T-cell (primary cell): ENCODE data around the gene TPM3. TPM values are rescaled to one million over a fixed set of nuclear protein-coding genes. Genes with fewer than 3 reads are reported as not detected.
A peak's percentile ranks its signal among the peaks of the same experiment; 100 is the strongest.

Experiments
- ATAC-seq, 4 experiments: fragments of 200-7000 bp in 3 of 4; fragments of 150-1000 bp in 1 of 4; cut with Tn5 transposase; replicated peaks in 1 of 4; 1 replicate in 3 of 4; 2 replicates in 1 of 4; pipeline ENCODE4 v1.10.0; 2021; ENCODE audit warnings: moderate library complexity in 3 of 4, mild to moderate bottlenecking in 2 of 4, moderate number of reproducible peaks in 1 of 4
- CTCF ChIA-PET, 2 donors: fragments of 300-600 bp; sonication (Branson Sonifier 250); formaldehyde crosslinking; loops; one replicate each; lab custom pipeline; 2022; ENCODE audit warnings: antibody characterized with exemption in 2 of 2; lab: Charles Lee
- POLR2A ChIA-PET, 2 donors: fragments of 300-600 bp; sonication (Branson Sonifier 250); formaldehyde crosslinking; loops; one replicate each; lab custom pipeline; 2022; ENCODE audit warnings: antibody characterized with exemption in 2 of 2; lab: Charles Lee
- DNase-seq, 35 experiments: peaks; one replicate each; pipeline versions ENCODE4 v3.0.0 to v3.0.0-alpha.2; 2013 to 2023
- H3K27ac ChIP-seq: one replicate; pipeline ENCODE4 v1.5.1; 2013; ENCODE audit warnings: low read length
- H3K27me3 ChIP-seq, 2 experiments: replicated peaks in 1 of 2; 1 replicate in 1 of 2; 2 replicates in 1 of 2; pipeline versions ENCODE4 v1.6.1 to v1.7.0; 2013; ENCODE audit warnings: low read length in 1 of 2, mixed read lengths in 1 of 2; ENCODE audit not compliant: control insufficient read depth in 2 of 2, insufficient read depth in 2 of 2; ENCODE audit errors: extremely low read depth in 1 of 2
- H3K36me3 ChIP-seq, 2 donors: 1 replicate in 1 of 2; 2 replicates in 1 of 2; pipeline versions ENCODE4 v1.6.1 to v1.7.0; 2013; ENCODE audit warnings: low read length in 1 of 2; ENCODE audit not compliant: control insufficient read depth in 2 of 2, insufficient read depth in 1 of 2; ENCODE audit errors: extremely low read depth in 1 of 2
- H3K4me1 ChIP-seq, 2 experiments: 1 replicate in 1 of 2; 2 replicates in 1 of 2; pipeline versions ENCODE4 v1.6.1 to v1.7.0; 2013; ENCODE audit warnings: low read length in 2 of 2, mixed read lengths in 1 of 2; ENCODE audit not compliant: insufficient read depth in 2 of 2, control insufficient read depth in 1 of 2; ENCODE audit errors: extremely low read depth in 1 of 2
- H3K4me3 ChIP-seq, 2 donors: 1 replicate in 1 of 2; 2 replicates in 1 of 2; pipeline versions ENCODE4 v1.5.1 to v1.7.0; 2013; ENCODE audit warnings: mild to moderate bottlenecking in 2 of 2, low read length in 1 of 2, moderate library complexity in 1 of 2; ENCODE audit not compliant: control insufficient read depth in 1 of 2; ENCODE audit errors: extremely low read depth in 1 of 2
- H3K9me3 ChIP-seq: 2 replicates; pipeline ENCODE4 v1.7.0; 2013
- H3K27ac Mint-ChIP-seq, 2 donors: one replicate each; pipeline ENCODE4 v1.8.0; 2020 to 2021; ENCODE audit warnings: mild to moderate bottlenecking in 2 of 2, mixed read lengths in 2 of 2
- H3K27me3 Mint-ChIP-seq, 2 donors: one replicate each; pipeline ENCODE4 v1.8.0; 2021 to 2022; ENCODE audit warnings: mixed read lengths in 2 of 2
- H3K36me3 Mint-ChIP-seq: one replicate; pipeline ENCODE4 v1.8.0; 2021; ENCODE audit warnings: mixed read lengths
- H3K4me1 Mint-ChIP-seq, 3 donors: one replicate each; pipeline ENCODE4 v1.8.0; 2020 to 2022; ENCODE audit warnings: mixed read lengths in 3 of 3, mild to moderate bottlenecking in 1 of 3
- H3K4me3 Mint-ChIP-seq, 3 donors: one replicate each; pipeline ENCODE4 v1.8.0; 2020 to 2022; ENCODE audit warnings: mild to moderate bottlenecking in 3 of 3, mixed read lengths in 3 of 3, moderate library complexity in 3 of 3
- H3K9me3 Mint-ChIP-seq, 3 donors: one replicate each; pipeline ENCODE4 v1.8.0; 2020 to 2022; ENCODE audit warnings: mixed read lengths in 3 of 3
- WGBS: methylation state at CpG from one replicate; pipeline ENCODE4 v1.1.5; 2013; ENCODE audit warnings: missing lambda C conversion rate; ENCODE audit not compliant: insufficient coverage; 5-methylcytosine and 5-hydroxymethylcytosine counted together
- total RNA-seq, 35 experiments: library from RNA in 6 of 35; stranded (reverse) in 6 of 35; fragments of 120-200 nt in 1 of 35; gene quantifications; one replicate each; pipeline versions ENCODE4 v1.2.1 to v1.2.4 and lab custom pipeline; 2013 to 2026

The TPM3 gene
- total RNA-seq, 5 donors from 2014 or later (not counting 1 experiment from before 2014, with no cell fraction given), result 340 to 396 (median 363) TPM

DNA sequence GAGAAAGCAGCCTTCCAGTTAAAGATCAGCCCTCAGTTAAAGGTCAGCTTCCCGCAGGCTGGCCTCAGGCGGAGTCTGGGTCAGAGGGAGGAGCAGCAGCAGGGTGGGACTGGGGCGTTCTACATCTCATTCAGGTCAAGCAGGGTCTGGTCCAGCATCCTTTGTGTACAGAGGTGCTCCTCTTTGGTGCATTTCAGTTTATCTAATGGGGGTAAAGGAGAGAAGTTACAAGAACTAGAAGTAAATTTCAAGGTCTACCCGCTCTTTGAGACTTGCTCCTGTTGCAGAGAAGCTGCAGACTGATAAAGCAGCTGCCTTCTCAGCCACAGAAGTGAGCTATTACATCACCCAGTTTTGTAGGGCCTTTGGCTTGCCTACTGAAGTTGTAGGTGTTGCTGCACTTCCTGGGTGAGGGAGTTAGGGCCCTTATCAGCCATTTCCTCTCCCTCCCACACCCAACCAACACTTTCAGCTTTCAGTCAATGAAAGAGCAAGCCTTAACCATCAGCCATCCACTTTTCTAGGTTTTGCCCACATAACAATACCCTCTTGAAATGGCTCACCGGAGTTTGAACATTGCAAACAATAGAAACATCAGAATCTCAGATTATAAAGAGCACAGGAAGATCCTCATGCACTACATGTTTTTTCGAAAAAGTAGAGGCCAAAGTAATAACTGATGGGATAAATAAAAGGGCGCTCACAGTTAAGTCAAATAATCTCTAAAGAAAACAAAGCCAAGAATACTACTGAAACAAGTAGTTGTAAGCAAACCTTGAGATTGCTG lies 34.2 kb downstream of the TPM3 start:
- 14% methylated on average over 3 of the region's 7 CpGs for WGBS
- ChIA-PET CTCF (interaction anchor here (0.5 to 1.5 kb wide), 11 partner anchors 11 to 214 kb away, joined by 3 to 12 read pairs (median 4); no protein-coding TSS in a partner anchor), POLR2A (interaction anchor here (0.5 to 1.8 kb wide), 11 partner anchors 9 to 382 kb away, joined by 3 to 8 read pairs (median 4); partner anchors contain the start of genes SLC27A3 (in 1 of the 2) and UBAP2L (in 1 of the 2))
- Mint-ChIP-seq H3K9me3 (peaks cover 0 to 4% (median 0%) of the 10 kb centered on the region in 3 donors), H3K27ac (peak overlapping the region; percentile 97 to 98), H3K4me3 (peak overlapping the region; percentile 57 to 72 (median 67)), H3K4me1 (peaks cover 64 to 71% (median 70%) of the 10 kb centered on the region in 3 donors), H3K36me3 (peaks cover 60% of the 10 kb centered on the region), H3K27me3 (no peaks in the 10 kb centered on the region)
- Histone ChIP-seq H3K27me3 (no peaks in the 10 kb centered on the region), H3K9me3 (no peaks in the 10 kb centered on the region), H3K36me3 (peaks cover 3 to 52% of the 10 kb centered on the region in 2 donors), H3K27ac (peak overlapping the region; percentile 77), H3K4me3 (no peak overlapping the region), H3K4me1 (peaks cover 53 to 60% of the 10 kb centered on the region in 2 experiments)
- peak; percentile 38 to 89 (median 73) for DNase-seq
- peak; percentile 99 for ATAC-seq

GRCh38 chr1:154155251-154155650 lies 36.6 kb downstream of the TPM3 start:
- no peak overlapping the region for H3K4me3 ChIP-seq
- Mint-ChIP-seq H3K4me1 (peaks cover 60 to 68% (median 62%) of the 10 kb centered on the region in 3 donors), H3K9me3 (peaks cover 0 to 2% (median 0%) of the 10 kb centered on the region in 3 donors), H3K27me3 (no peaks in the 10 kb centered on the region), H3K4me3 (peak overlapping the region in 1 of 3 donors; percentile 53), H3K36me3 (peaks cover 45% of the 10 kb centered on the region), H3K27ac (peak overlapping the region; percentile 90 to 98)
- no peaks in the 10 kb centered on the region for H3K27me3 ChIP-seq
- WGBS, result 49% methylated on average over 8 of the region's 9 CpGs
- DNase-seq (no peak), ATAC-seq (no peak)
- peak overlapping the region; percentile 65 for H3K27ac ChIP-seq
- ChIA-PET POLR2A (interaction anchor here in 1 of 2 donors (0.6 kb wide), 2 partner anchors 39 to 1860 kb away, joined by 6 to 7 read pairs; no protein-coding TSS in a partner anchor), CTCF (interaction anchor here in 1 of 2 donors (0.6 kb wide), 1 partner anchor 10 kb away, joined by 3 read pairs; no protein-coding TSS in a partner anchor)
- no peaks in the 10 kb centered on the region for H3K9me3 ChIP-seq
- H3K36me3 ChIP-seq, result peaks cover 0 to 30% of the 10 kb centered on the region in 2 donors
- H3K4me1 ChIP-seq, result peaks cover 53 to 59% of the 10 kb centered on the region in 2 experiments

DNA sequence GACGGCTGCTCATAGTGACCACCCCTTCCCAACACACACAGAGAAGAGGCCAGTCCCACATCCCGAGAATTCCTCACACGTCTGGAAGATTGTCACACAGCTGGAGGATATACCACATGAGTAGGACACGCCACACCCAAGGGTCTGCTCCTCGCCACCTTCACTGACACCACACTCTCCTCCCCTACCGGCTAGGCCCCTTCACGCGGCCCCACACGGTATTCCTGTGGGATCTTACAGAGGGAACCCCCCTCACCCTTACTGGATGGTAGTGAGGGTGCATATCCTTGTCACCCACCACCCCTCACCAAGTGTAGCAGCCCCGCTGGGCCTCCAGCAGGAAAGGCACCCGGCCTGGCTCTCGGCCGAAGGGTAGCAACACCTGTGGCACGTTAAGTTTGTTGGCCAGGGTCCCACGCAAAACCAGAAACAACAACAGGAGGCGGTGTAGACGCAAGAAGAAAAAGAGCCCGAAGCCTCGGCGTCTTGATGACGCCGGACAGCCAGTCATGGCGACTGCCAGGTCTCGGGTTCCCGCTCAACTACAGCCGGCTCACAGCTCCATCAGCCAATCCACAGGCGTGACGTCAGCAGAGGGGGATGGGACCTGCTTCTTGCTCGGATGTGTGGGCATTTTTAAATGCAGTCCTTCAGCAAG lies 37.2 kb downstream of the TPM3 start, which contains the start of gene NUP210L:
NUP210L (minus strand) TSS at position 540 of the 658 bp plus-strand sequence.
- no peaks in the 10 kb centered on the region for H3K9me3 ChIP-seq
- CTCF ChIA-PET, result interaction anchor here in 1 of 2 donors (0.6 kb wide), 2 partner anchors 117 to 1714 kb away, joined by 4 to 5 read pairs; no protein-coding TSS in a partner anchor
- POLR2A ChIA-PET, result interaction anchor here in 1 of 2 donors (0.6 kb wide), 1 partner anchor 1860 kb away, joined by 6 read pairs; no protein-coding TSS in a partner anchor
- H3K27ac ChIP-seq, result peak within 1 kb of the TSS; percentile 65
- Mint-ChIP-seq H3K9me3 (no peaks in the 10 kb centered on the region), H3K27me3 (no peaks in the 10 kb centered on the region), H3K36me3 (peaks cover 41% of the 10 kb centered on the region), H3K27ac (peak within 1 kb of the TSS; percentile 90 to 98), H3K4me3 (peak within 1 kb of the TSS in 1 of 3 donors; percentile 53), H3K4me1 (peaks cover 57 to 64% (median 58%) of the 10 kb centered on the region in 3 donors)
- DNase-seq, result peak in 1 of 35 experiments; percentile 62
- WGBS, result 96% methylated on average over 17 of the region's 29 CpGs
- no peaks in the 10 kb centered on the region for H3K27me3 ChIP-seq
- peaks cover 51 to 54% of the 10 kb centered on the region in 2 experiments for H3K4me1 ChIP-seq
- H3K36me3 ChIP-seq, result peaks cover 0 to 24% of the 10 kb centered on the region in 2 donors
- H3K4me3 ChIP-seq, result no peak within 1 kb of the TSS
- no peak for ATAC-seq

DNA sequence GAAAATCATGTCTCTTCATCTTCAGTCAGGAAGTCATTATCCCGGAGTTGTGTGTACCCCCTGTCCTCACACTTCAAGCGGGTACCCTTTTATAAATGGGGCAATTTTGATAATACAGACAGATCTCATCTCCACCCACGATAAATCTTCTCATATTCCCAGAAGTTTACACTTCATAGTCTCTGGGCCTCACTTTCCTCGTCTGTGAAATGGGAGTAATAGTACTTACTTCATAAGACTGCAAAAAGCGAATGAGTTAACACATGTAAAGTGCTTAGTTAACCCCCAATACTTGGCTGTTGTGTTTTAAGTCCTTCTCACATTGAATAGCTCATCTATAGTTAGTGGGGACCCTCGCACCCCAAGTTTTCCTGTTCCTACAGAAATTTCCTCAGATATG lies 37.8 kb downstream of the TPM3 start:
- POLR2A ChIA-PET, result no interaction called here
- Histone ChIP-seq H3K36me3 (peaks cover 0 to 18% of the 10 kb centered on the region in 2 donors), H3K27ac (peak overlapping the region; percentile 65), H3K27me3 (no peaks in the 10 kb centered on the region), H3K9me3 (no peaks in the 10 kb centered on the region), H3K4me1 (peaks cover 48% of the 10 kb centered on the region in 2 experiments), H3K4me3 (no peak overlapping the region)
- Mint-ChIP-seq H3K27me3 (no peaks in the 10 kb centered on the region), H3K9me3 (no peaks in the 10 kb centered on the region), H3K4me1 (peaks cover 51 to 58% (median 52%) of the 10 kb centered on the region in 3 donors), H3K27ac (peak overlapping the region; percentile 90 to 98), H3K4me3 (no peak overlapping the region), H3K36me3 (peaks cover 35% of the 10 kb centered on the region)
- ATAC-seq, result no peak
- CTCF ChIA-PET, result interaction anchor here in 1 of 2 donors (0.6 kb wide), 2 partner anchors 118 to 1713 kb away, joined by 4 to 5 read pairs; no protein-coding TSS in a partner anchor
- no peak for DNase-seq
- no CpG with 5 or more reads among the region's 6 CpGs for WGBS

- peaks cover 0 to 18% of the 10 kb centered on the region in 2 donors for H3K36me3 ChIP-seq
- H3K27me3 Mint-ChIP-seq, result no peaks in the 10 kb centered on the region
- no peak overlapping the region for H3K27ac ChIP-seq
- CTCF ChIA-PET, result no interaction called here
- H3K9me3 ChIP-seq, result no peaks in the 10 kb centered on the region
- no peak overlapping the region for H3K4me3 ChIP-seq
- DNase-seq (no peak), ATAC-seq (no peak)
- H3K4me1 Mint-ChIP-seq, result peaks cover 24 to 35% (median 29%) of the 10 kb centered on the region in 3 donors
- H3K36me3 Mint-ChIP-seq, result peaks cover 16% of the 10 kb centered on the region
- peaks cover 26 to 29% of the 10 kb centered on the region in 2 experiments for H3K4me1 ChIP-seq
- POLR2A ChIA-PET, result interaction anchor here in 1 of 2 donors (0.5 kb wide), 1 partner anchor 65 kb away, joined by 4 read pairs; no protein-coding TSS in a partner anchor
- H3K27me3 ChIP-seq, result no peaks in the 10 kb centered on the region
- no peak overlapping the region for H3K4me3 Mint-ChIP-seq
- H3K27ac Mint-ChIP-seq, result peak overlapping the region; percentile 25 to 79
- no peaks in the 10 kb centered on the region for H3K9me3 Mint-ChIP-seq
Observed at GRCh38 chr1:154151311-154151710, 40.6 kb downstream of the TPM3 start.
